ENCODE results near the gene FGF11. TPM values are rescaled to one million over a fixed set of nuclear protein-coding genes. Genes with fewer than 3 reads are reported as not detected.

Gene FGF11
- total and polyA plus RNA-seq, 2 experiments from 2014 or later = 0.36 TPM; not detected in 1

- in situ Hi-C loops (cut with MboI) = no loop called here
- no peaks in the 10 kb centered on the region for H3K27me3 ChIP-seq (replicated peaks; ENCODE audit: insufficient read depth)
- H2AFZ ChIP-seq = peak overlapping the region; percentile 80
- H3K27ac ChIP-seq = no peak overlapping the region
- H3K36me3 ChIP-seq (ENCODE audit: low read depth) = peaks cover 4% of the 10 kb centered on the region; the same call in 1 of the 2 replicates
- H3K4me2 ChIP-seq (ENCODE audit: unreplicated experiment) = peak overlapping the region; percentile 94
- no peaks in the 10 kb centered on the region for H3K9me2 ChIP-seq (ENCODE audit: insufficient read depth)
- H3K9me3 ChIP-seq (ENCODE audit: low read depth) = no peaks in the 10 kb centered on the region
- H3K79me2 ChIP-seq (ENCODE audit: insufficient read depth) = peaks cover 22% of the 10 kb centered on the region
- H3F3A ChIP-seq (ENCODE audit: insufficient read depth) = 0 out of 2 replicates have a peak, but pooled peaks cover 6% of the 10 kb centered on the region
- TF ChIP-seq EZH2 (IDR thresholded peaks at IDR 0.05; ENCODE audit: insufficient read depth, poor library complexity, severe bottlenecking) = no peak
- TF ChIP-seq EZH2phosphoT487 (IDR thresholded peaks at IDR 0.05; ENCODE audit: insufficient read depth, low read depth) = no peak
- 81 to 83% methylated on average over 41 to 42 of the region's 42 CpGs for WGBS, 2 experiments (ENCODE audit: low coverage in 1 of 2, low lambda C conversion rate in 2 of 2, missing lambda C conversion rate in 2 of 2)
- DNase-seq = no peak
- H3K4me1 ChIP-seq (ENCODE audit: insufficient read depth) = peaks cover 4% of the 10 kb centered on the region; the same call in 1 of the 2 replicates
- H3K4me3 ChIP-seq = peak overlapping the region; percentile 91
- no peaks in the 10 kb centered on the region for H4K20me1 ChIP-seq (ENCODE audit: insufficient read depth)
- H3K9ac ChIP-seq = peak overlapping the region; percentile 89
Observed at GRCh38 chr17:7392696-7393612, 46.4 kb upstream of the FGF11 start.

- H2AFZ ChIP-seq = peak overlapping the region; percentile 80
Observed at GRCh38 chr17:7393613-7394451, 45.5 kb upstream of the FGF11 start.

GRCh38 chr17:7394452-7395191 lies 44.7 kb upstream of the FGF11 start, which contains the start of gene PLSCR3:
TSS of gene PLSCR3 (minus strand) at chr17:7394525. CDS start at chr17:7394110, 415 bp downstream.
- TF ChIP-seq EZH2phosphoT487 (IDR thresholded peaks at IDR 0.05; ENCODE audit: insufficient read depth, low read depth) (no peak), EZH2 (IDR thresholded peaks at IDR 0.05; ENCODE audit: insufficient read depth, poor library complexity, severe bottlenecking) (no peak)

More at GRCh38 chr17:7393613-7394451, 45.5 kb upstream of the FGF11 start:
- peak; percentile 59 for DNase-seq
- Histone ChIP-seq H3K9me2 (ENCODE audit: insufficient read depth) (no peaks in the 10 kb centered on the region), H3K27me3 (replicated peaks; ENCODE audit: insufficient read depth) (no peaks in the 10 kb centered on the region), H3K79me2 (ENCODE audit: insufficient read depth) (peaks cover 22% of the 10 kb centered on the region), H3K4me3 (peak overlapping the region; percentile 91), H3K27ac (peak overlapping the region; percentile 92), H3K4me1 (ENCODE audit: insufficient read depth) (peaks cover 4% of the 10 kb centered on the region; the same call in 1 of the 2 replicates), H4K20me1 (ENCODE audit: insufficient read depth) (no peaks in the 10 kb centered on the region), H3K36me3 (ENCODE audit: low read depth) (no peaks in the 10 kb centered on the region; the same call in 1 of the 2 replicates), H3K9ac (peak overlapping the region; percentile 89), H3F3A (ENCODE audit: insufficient read depth) (0 out of 2 replicates have a peak, but pooled peaks cover 6% of the 10 kb centered on the region), H3K4me2 (ENCODE audit: unreplicated experiment) (peak overlapping the region; percentile 94), H3K9me3 (ENCODE audit: low read depth) (no peaks in the 10 kb centered on the region)
- 6 to 9% methylated on average over 32 to 45 of the region's 48 CpGs for WGBS, 2 experiments (ENCODE audit: low coverage in 1 of 2, low lambda C conversion rate in 2 of 2, missing lambda C conversion rate in 2 of 2)
- TF ChIP-seq EZH2 (IDR thresholded peaks at IDR 0.05; ENCODE audit: insufficient read depth, poor library complexity, severe bottlenecking) (no peak), EZH2phosphoT487 (IDR thresholded peaks at IDR 0.05; ENCODE audit: insufficient read depth, low read depth) (no peak)
- in situ Hi-C loops (cut with MboI) = no loop called here

More at GRCh38 chr17:7394452-7395191, 44.7 kb upstream of the FGF11 start, which contains the start of gene PLSCR3:
- peaks cover 4% of the 10 kb centered on the region; the same call in 1 of the 2 replicates for H3K4me1 ChIP-seq (ENCODE audit: insufficient read depth)
- in situ Hi-C loops (cut with MboI) = no loop called here
- peak within 1 kb of the TSS; percentile 89 for H3K9ac ChIP-seq
- peak within 1 kb of the TSS; percentile 80 for H2AFZ ChIP-seq
- peak within 1 kb of the TSS; percentile 92 for H3K27ac ChIP-seq
- 1 to 2% methylated on average over 38 to 44 of the region's 71 CpGs for WGBS, 2 experiments (ENCODE audit: low coverage in 1 of 2, low lambda C conversion rate in 2 of 2, missing lambda C conversion rate in 2 of 2)
- H4K20me1 ChIP-seq (ENCODE audit: insufficient read depth) = no peaks in the 10 kb centered on the region
- no peaks in the 10 kb centered on the region for H3K27me3 ChIP-seq (replicated peaks; ENCODE audit: insufficient read depth)
- 0 out of 2 replicates have a peak, but pooled peaks cover 8% of the 10 kb centered on the region for H3F3A ChIP-seq (ENCODE audit: insufficient read depth)
- peak within 1 kb of the TSS; percentile 94 for H3K4me2 ChIP-seq (ENCODE audit: unreplicated experiment)
- peak within 1 kb of the TSS; percentile 91 for H3K4me3 ChIP-seq
- H3K9me3 ChIP-seq (ENCODE audit: low read depth) = no peaks in the 10 kb centered on the region
- H3K36me3 ChIP-seq (ENCODE audit: low read depth) = no peaks in the 10 kb centered on the region; the same call in 1 of the 2 replicates
- peaks cover 22% of the 10 kb centered on the region for H3K79me2 ChIP-seq (ENCODE audit: insufficient read depth)
- DNase-seq = peak; percentile 94
- no peaks in the 10 kb centered on the region for H3K9me2 ChIP-seq (ENCODE audit: insufficient read depth)
